ENCODE measurements around the gene LMNA. TPM values are rescaled to one million over a fixed set of nuclear protein-coding genes. Genes with fewer than 3 reads are reported as not detected.

Gene LMNA
- total RNA-seq, 1 donor from 2014 or later, result 47.7 TPM

- Mint-ChIP-seq H3K27me3 (ENCODE audit: unreplicated experiment) (peaks cover 15% of the 10 kb centered on the region), H3K36me3 (ENCODE audit: unreplicated experiment) (no peaks in the 10 kb centered on the region), H3K4me1 (ENCODE audit: low read depth, unreplicated experiment) (peaks cover 47% of the 10 kb centered on the region), H3K27ac (ENCODE audit: unreplicated experiment) (peak overlapping the region; percentile 96), H3K4me3 (ENCODE audit: unreplicated experiment) (peak overlapping the region; percentile 93), H3K9me3 (ENCODE audit: unreplicated experiment) (peaks cover 26% of the 10 kb centered on the region)
- TF ChIP-seq, protein P1, sequence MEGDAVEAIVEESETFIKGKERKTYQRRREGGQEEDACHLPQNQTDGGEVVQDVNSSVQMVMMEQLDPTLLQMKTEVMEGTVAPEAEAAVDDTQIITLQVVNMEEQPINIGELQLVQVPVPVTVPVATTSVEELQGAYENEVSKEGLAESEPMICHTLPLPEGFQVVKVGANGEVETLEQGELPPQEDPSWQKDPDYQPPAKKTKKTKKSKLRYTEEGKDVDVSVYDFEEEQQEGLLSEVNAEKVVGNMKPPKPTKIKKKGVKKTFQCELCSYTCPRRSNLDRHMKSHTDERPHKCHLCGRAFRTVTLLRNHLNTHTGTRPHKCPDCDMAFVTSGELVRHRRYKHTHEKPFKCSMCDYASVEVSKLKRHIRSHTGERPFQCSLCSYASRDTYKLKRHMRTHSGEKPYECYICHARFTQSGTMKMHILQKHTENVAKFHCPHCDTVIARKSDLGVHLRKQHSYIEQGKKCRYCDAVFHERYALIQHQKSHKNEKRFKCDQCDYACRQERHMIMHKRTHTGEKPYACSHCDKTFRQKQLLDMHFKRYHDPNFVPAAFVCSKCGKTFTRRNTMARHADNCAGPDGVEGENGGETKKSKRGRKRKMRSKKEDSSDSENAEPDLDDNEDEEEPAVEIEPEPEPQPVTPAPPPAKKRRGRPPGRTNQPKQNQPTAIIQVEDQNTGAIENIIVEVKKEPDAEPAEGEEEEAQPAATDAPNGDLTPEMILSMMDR (IDR thresholded peaks at IDR 0.05; ENCODE audit: partially characterized antibody, unreplicated experiment), result no peak
- DNase-seq, result peak; percentile 80
Measured at GRCh38 chr1:156073740-156074139, 40.8 kb upstream of the LMNA start.

DNA sequence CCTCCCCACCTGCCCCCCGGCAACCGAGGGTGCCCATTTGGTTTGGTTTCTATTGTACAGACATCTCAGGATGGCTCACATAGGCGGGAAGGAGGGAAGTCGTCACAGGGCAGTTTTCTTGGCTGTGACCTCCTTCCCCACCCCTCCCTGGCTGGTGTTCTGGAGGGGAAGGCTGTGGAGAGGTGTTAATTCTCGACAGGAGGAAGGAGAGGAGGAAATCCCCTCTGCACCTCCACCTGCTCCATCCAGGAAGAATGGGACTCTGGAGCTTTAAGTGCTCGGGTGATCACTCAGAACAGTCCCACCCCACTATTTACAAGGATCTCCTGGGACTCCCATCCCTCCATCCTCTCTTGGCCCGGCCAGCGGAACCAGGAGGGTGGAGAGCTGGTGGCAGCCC lies 39.9 kb upstream of the LMNA start:
- DNase-seq, result peak; percentile 29
- peaks cover 18% of the 10 kb centered on the region for H3K27me3 Mint-ChIP-seq (ENCODE audit: unreplicated experiment)
- peaks cover 53% of the 10 kb centered on the region for H3K4me1 Mint-ChIP-seq (ENCODE audit: low read depth, unreplicated experiment)
- TF ChIP-seq, protein P1 (IDR thresholded peaks at IDR 0.05; ENCODE audit: partially characterized antibody, unreplicated experiment), result no peak
- peaks cover 29% of the 10 kb centered on the region for H3K9me3 Mint-ChIP-seq (ENCODE audit: unreplicated experiment)
- H3K36me3 Mint-ChIP-seq (ENCODE audit: unreplicated experiment), result no peaks in the 10 kb centered on the region
- H3K27ac Mint-ChIP-seq (ENCODE audit: unreplicated experiment), result peak overlapping the region; percentile 64
- H3K4me3 Mint-ChIP-seq (ENCODE audit: unreplicated experiment), result peak overlapping the region; percentile 72

DNA sequence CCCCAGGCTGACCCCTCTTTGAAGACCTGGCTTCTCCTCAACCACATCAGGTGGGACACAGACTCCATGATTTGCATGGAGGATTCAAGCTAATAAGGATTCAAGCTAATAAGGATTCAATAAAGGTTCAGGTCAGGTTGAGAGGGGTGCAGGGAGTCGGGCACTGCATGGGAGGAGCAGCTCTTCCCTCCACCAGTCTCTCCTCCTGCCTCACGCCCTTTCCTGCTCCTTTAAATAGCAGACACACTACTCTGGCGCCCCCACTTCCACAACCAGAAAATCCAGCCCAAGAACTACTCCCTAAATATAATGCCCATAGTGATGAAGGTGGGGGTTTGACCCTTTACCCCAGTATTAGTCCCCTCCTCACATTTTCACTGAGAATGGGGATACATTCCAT lies 39.3 kb upstream of the LMNA start:
- TF ChIP-seq, protein P1 (IDR thresholded peaks at IDR 0.05; ENCODE audit: partially characterized antibody, unreplicated experiment), result no peak
- H3K27me3 Mint-ChIP-seq (ENCODE audit: unreplicated experiment), result peaks cover 20% of the 10 kb centered on the region
- peaks cover 56% of the 10 kb centered on the region for H3K4me1 Mint-ChIP-seq (ENCODE audit: low read depth, unreplicated experiment)
- peaks cover 33% of the 10 kb centered on the region for H3K9me3 Mint-ChIP-seq (ENCODE audit: unreplicated experiment)
- peak overlapping the region; percentile 72 for H3K4me3 Mint-ChIP-seq (ENCODE audit: unreplicated experiment)
- no peaks in the 10 kb centered on the region for H3K36me3 Mint-ChIP-seq (ENCODE audit: unreplicated experiment)
- peak overlapping the region; percentile 44 for H3K27ac Mint-ChIP-seq (ENCODE audit: unreplicated experiment)
- DNase-seq, result peak; percentile 33

DNA sequence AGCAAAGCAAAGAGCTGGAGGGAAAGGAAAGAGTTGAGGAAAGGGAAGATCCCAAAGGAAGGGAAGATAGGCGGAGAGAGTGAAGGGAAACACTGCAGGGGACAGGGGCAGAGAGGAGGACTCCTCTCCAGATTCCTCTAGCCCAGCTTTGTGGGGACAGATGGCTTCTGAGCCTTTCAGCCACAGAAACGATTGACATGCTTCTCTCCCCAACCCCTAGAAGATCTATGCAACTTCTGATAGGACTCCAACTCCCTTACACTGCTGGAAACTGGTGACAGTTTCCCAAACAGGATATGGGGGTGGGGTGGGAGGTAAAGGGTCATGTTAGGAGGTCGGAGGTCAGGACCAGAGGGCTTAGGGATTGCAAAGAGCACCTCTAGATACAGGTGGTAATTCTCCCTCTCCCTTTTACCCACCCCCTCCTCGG lies 38.7 kb upstream of the LMNA start:
- TF ChIP-seq, protein P1 (IDR thresholded peaks at IDR 0.05; ENCODE audit: partially characterized antibody, unreplicated experiment), result no peak
- peaks cover 21% of the 10 kb centered on the region for H3K27me3 Mint-ChIP-seq (ENCODE audit: unreplicated experiment)
- peak overlapping the region; percentile 72 for H3K4me3 Mint-ChIP-seq (ENCODE audit: unreplicated experiment)
- H3K27ac Mint-ChIP-seq (ENCODE audit: unreplicated experiment), result peak overlapping the region; percentile 44
- no peak for DNase-seq
- no peaks in the 10 kb centered on the region for H3K36me3 Mint-ChIP-seq (ENCODE audit: unreplicated experiment)
- peaks cover 37% of the 10 kb centered on the region for H3K9me3 Mint-ChIP-seq (ENCODE audit: unreplicated experiment)
- peaks cover 56% of the 10 kb centered on the region for H3K4me1 Mint-ChIP-seq (ENCODE audit: low read depth, unreplicated experiment)

DNA sequence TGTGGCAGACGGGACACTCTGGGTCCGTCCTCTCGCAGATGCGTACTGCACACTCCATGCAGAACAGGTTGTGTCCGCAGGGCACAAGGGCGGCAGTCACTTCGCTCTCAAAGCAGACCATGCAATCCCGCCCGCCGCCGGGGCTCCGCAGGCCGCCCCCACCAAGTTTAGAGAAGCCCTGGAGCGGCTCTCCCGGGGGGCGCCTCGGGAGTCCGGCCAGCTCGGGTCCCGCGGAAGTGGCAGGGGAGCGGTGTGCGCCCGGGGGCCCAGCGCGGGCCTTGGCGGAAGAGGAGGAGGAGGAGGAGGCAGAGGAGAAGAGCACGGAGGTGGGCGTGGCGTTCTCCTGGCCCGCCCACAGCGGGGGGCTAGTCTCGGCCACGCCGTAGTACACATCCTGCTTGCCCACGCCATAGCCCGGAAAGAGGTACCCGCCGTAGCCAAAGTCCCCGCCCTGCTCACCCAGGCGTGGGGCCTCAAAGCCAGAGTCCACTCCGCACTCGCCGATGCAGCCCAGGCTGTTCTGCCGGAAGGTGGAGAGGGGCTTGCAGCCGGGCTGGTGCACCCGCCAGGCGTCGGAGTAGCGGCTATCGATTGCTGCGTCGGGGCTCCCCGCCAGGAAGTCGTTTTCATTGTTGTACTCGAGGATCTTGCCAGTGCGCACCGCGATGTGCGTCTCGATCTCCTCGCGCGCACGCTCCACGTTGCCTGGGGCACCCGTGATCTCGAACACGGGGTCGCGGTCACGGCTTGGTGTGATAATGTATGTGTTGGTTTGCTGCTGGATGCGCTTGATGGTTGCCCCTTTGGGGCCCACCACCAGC lies 37.7 kb upstream of the LMNA start:
- peak; percentile 38 for DNase-seq
- H3K36me3 Mint-ChIP-seq (ENCODE audit: unreplicated experiment), result no peaks in the 10 kb centered on the region
- H3K27ac Mint-ChIP-seq (ENCODE audit: unreplicated experiment), result peak overlapping the region; percentile 74
- peaks cover 56% of the 10 kb centered on the region for H3K4me1 Mint-ChIP-seq (ENCODE audit: low read depth, unreplicated experiment)
- TF ChIP-seq, protein P1 (IDR thresholded peaks at IDR 0.05; ENCODE audit: partially characterized antibody, unreplicated experiment), result no peak
- peak overlapping the region; percentile 89 for H3K4me3 Mint-ChIP-seq (ENCODE audit: unreplicated experiment)
- H3K27me3 Mint-ChIP-seq (ENCODE audit: unreplicated experiment), result peaks cover 24% of the 10 kb centered on the region
- peaks cover 34% of the 10 kb centered on the region for H3K9me3 Mint-ChIP-seq (ENCODE audit: unreplicated experiment)
